Keratinocyte (primary cell): Measurements from ENCODE around the gene USP34. TPM values are rescaled to one million over a fixed set of nuclear protein-coding genes. Genes with fewer than 3 reads are reported as not detected.

Source experiments
- DNase-seq: peaks from one replicate; pipeline ENCODE4 v3.0.0-alpha.2; 2011; ENCODE audit warnings: low read depth, missing footprints, low spot score
- FAIRE-seq: peaks from 2 replicates; lab custom pipeline; 2011; peaks lifted over from hg19 to GRCh38; lab: Jason Lieb, UNC
- H2AFZ ChIP-seq: 2 replicates; pipeline ENCODE4 v1.6.0; 2012; ENCODE audit warnings: low read length, control low read depth, inconsistent platforms; ENCODE audit not compliant: control insufficient read depth
- H3K27ac ChIP-seq: 2 replicates; pipeline ENCODE4 v1.5.1; 2011; ENCODE audit warnings: low read length; ENCODE audit not compliant: control insufficient read depth, insufficient read depth
- H3K27me3 ChIP-seq: 3 replicates; pipeline ENCODE4 v1.6.0; 2011; ENCODE audit warnings: low read length; ENCODE audit not compliant: control insufficient read depth, insufficient read depth; ENCODE audit errors: extremely low read depth
- H3K36me3 ChIP-seq, 2 experiments: 2 replicates in 1 of 2; 3 replicates in 1 of 2; pipeline ENCODE4 v1.5.1; 2011; ENCODE audit warnings: low read length in 2 of 2, mild to moderate bottlenecking in 1 of 2; ENCODE audit not compliant: control insufficient read depth in 2 of 2, insufficient read depth in 2 of 2; ENCODE audit errors: extremely low read depth in 1 of 2
- H3K4me1 ChIP-seq: 3 replicates; pipeline ENCODE4 v1.5.1; 2011; ENCODE audit warnings: low read length; ENCODE audit not compliant: control insufficient read depth, insufficient read depth; ENCODE audit errors: extremely low read depth
- H3K4me2 ChIP-seq: 3 replicates; pipeline ENCODE4 v1.6.0; 2011; ENCODE audit warnings: low read depth, low read length; ENCODE audit not compliant: control insufficient read depth, insufficient read depth; ENCODE audit errors: extremely low read depth
- H3K4me3 ChIP-seq, 3 experiments: fragments of 200-600 bp in 1 of 3; sonication (generic) in 1 of 3; 2 replicates in 2 of 3; 3 replicates in 1 of 3; pipeline ENCODE4 v1.5.1; 2011 to 2016; ENCODE audit warnings: low read length in 3 of 3, mild to moderate bottlenecking in 3 of 3, control low read depth in 2 of 3, inconsistent platforms in 1 of 3, low read depth in 1 of 3, mixed read lengths in 1 of 3, mixed run types in 1 of 3, moderate library complexity in 1 of 3; ENCODE audit not compliant: control insufficient read depth in 2 of 3, insufficient read depth in 2 of 3; ENCODE audit errors: extremely low read depth in 1 of 3
- H3K79me2 ChIP-seq: 2 replicates; pipeline ENCODE4 v1.6.0; 2012; ENCODE audit warnings: low read length; ENCODE audit not compliant: control insufficient read depth, insufficient read depth
- H3K9ac ChIP-seq: 3 replicates; pipeline ENCODE4 v1.6.0; 2011; ENCODE audit warnings: low read length; ENCODE audit not compliant: control insufficient read depth, insufficient read depth; ENCODE audit errors: extremely low read depth
- H3K9me1 ChIP-seq: 3 replicates; pipeline ENCODE4 v1.6.0; 2011; ENCODE audit warnings: low read length; ENCODE audit not compliant: control insufficient read depth, insufficient read depth; ENCODE audit errors: extremely low read depth
- H3K9me3 ChIP-seq: 2 replicates; pipeline ENCODE4 v1.5.1; 2012; ENCODE audit warnings: low read depth, low read length; ENCODE audit not compliant: control insufficient read depth
- H4K20me1 ChIP-seq: 3 replicates; pipeline ENCODE4 v1.6.0; 2011; ENCODE audit warnings: low read length; ENCODE audit not compliant: control insufficient read depth, insufficient read depth; ENCODE audit errors: extremely low read depth
- EZH2 ChIP-seq: IDR thresholded peaks from one replicate; pipeline ENCODE4 v1.6.1; 2012; ENCODE audit warnings: inconsistent platforms, mild to moderate bottlenecking, low read length, moderate library complexity
- dilution Hi-C: fragments of 300-500 bp; cut with MboI; formaldehyde crosslinking; loops from one replicate; pipeline ENCODE4 v1.7.0; 2020; ENCODE audit warnings: low sequenced_read_pairs; ENCODE audit not compliant: extremely low pct_ligation_motif_present
- polyA plus RNA-seq, 5 experiments: library from polyadenylated mRNA; depleted of rRNA in 3 of 5; stranded (reverse) in 3 of 5; stranded (forward) in 1 of 5; unstranded in 1 of 5; fragments of >200 nt; gene quantifications; 1 replicate in 1 of 5; 2 replicates in 3 of 5; 3 replicates in 1 of 5; pipeline versions ENCODE4 v1.2.1 to v1.2.3, GENCODE V29; 2011 to 2012; ENCODE audit warnings: missing spikeins in 2 of 5, low read depth in 1 of 5, low replicate concordance in 1 of 5
- TF ChIP-seq, protein P1 (sequence below), 3 experiments: IDR thresholded peaks in 1 of 3; conservative IDR thresholded peaks in 1 of 3; optimal IDR thresholded peaks in 1 of 3; 2 replicates in 2 of 3; 3 replicates in 1 of 3; pipeline versions ENCODE3 to v1.5.1; 2011; ENCODE audit warnings: low read length in 3 of 3, mild to moderate bottlenecking in 3 of 3, moderate library complexity in 2 of 3, control low read depth in 1 of 3, inconsistent platforms in 1 of 3; ENCODE audit not compliant: insufficient read depth in 2 of 3; ENCODE audit errors: extremely low read depth in 1 of 3

USP34 gene
- polyA plus RNA-seq, 1 donor (not counting 4 experiments of a cell fraction or from before 2014, with no cell fraction given): 54.7 TPM

DNA sequence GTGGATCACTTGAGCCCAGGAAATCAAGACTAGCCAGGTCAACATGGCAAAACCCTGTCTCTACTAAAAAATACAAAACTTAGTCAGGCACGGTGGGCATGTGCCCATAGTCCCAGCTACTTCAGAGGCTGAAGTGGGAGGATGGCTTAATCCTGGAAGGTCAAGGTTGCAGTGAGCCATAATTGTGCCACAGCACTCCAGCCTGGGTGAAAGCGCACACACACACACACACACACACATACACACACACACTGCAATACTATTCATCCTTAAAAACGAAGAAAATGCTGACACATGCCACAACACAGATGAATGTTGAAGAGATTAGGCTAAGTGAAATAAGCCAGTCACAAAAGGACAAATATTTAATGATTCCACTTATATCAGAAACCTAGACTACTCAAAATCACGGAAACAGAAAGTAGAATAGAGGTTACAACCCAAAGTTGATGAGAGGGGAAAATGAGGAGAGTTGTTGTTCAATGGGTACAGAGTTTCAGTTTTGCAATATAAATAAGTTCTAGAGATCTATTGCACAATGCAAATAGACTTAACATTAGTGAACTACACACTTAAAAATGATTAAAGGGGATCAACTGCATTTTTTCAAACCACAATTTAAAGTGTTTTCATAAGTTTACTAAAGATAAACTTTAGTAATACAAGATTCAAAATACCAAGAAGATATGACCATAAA is 114.5 kb downstream of the USP34 start:
- H3K79me2 ChIP-seq: peaks cover 31% of the 10 kb centered on the region

GRCh38 chr2:61354543-61355197 is 116.2 kb downstream of the USP34 start:
- Histone ChIP-seq H2AFZ (no peak overlapping the region), H3K36me3 (peaks cover 2 to 16% of the 10 kb centered on the region in 2 experiments), H4K20me1 (no peaks in the 10 kb centered on the region), H3K9me1 (no peaks in the 10 kb centered on the region), H3K27ac (no peak overlapping the region), H3K4me2 (no peak overlapping the region), H3K9ac (no peak overlapping the region), H3K27me3 (no peaks in the 10 kb centered on the region), H3K9me3 (no peaks in the 10 kb centered on the region), H3K4me3 (no peak overlapping the region), H3K4me1 (peaks cover 4% of the 10 kb centered on the region), H3K79me2 (peaks cover 21% of the 10 kb centered on the region)
- FAIRE-seq: no peak
- TF ChIP-seq, protein P1, sequence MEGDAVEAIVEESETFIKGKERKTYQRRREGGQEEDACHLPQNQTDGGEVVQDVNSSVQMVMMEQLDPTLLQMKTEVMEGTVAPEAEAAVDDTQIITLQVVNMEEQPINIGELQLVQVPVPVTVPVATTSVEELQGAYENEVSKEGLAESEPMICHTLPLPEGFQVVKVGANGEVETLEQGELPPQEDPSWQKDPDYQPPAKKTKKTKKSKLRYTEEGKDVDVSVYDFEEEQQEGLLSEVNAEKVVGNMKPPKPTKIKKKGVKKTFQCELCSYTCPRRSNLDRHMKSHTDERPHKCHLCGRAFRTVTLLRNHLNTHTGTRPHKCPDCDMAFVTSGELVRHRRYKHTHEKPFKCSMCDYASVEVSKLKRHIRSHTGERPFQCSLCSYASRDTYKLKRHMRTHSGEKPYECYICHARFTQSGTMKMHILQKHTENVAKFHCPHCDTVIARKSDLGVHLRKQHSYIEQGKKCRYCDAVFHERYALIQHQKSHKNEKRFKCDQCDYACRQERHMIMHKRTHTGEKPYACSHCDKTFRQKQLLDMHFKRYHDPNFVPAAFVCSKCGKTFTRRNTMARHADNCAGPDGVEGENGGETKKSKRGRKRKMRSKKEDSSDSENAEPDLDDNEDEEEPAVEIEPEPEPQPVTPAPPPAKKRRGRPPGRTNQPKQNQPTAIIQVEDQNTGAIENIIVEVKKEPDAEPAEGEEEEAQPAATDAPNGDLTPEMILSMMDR (optimal IDR thresholded peaks at IDR 0.05 in 1 of 3, IDR thresholded peaks at IDR 0.05 in 1 of 3, conservative IDR thresholded peaks at IDR 0.05 in 1 of 3; ENCODE audit: extremely low read depth in 1 of 3, insufficient read depth in 2 of 3, low read length in 3 of 3): no peak
- no peak for TF ChIP-seq EZH2
- dilution Hi-C loops: no loop called here
- DNase-seq: no peak

More for the DNA sequence above, 114.5 kb downstream of the USP34 start:
- no peak for DNase-seq
- TF ChIP-seq, protein P1 (optimal IDR thresholded peaks at IDR 0.05 in 1 of 3, IDR thresholded peaks at IDR 0.05 in 1 of 3, conservative IDR thresholded peaks at IDR 0.05 in 1 of 3; ENCODE audit: extremely low read depth in 1 of 3, insufficient read depth in 2 of 3, low read length in 3 of 3): no peak
- TF ChIP-seq EZH2: no peak
- Histone ChIP-seq H3K9me1 (no peaks in the 10 kb centered on the region), H3K4me3 (no peak overlapping the region), H3K4me2 (no peak overlapping the region), H3K27me3 (no peaks in the 10 kb centered on the region), H3K36me3 (peaks cover 0 to 16% of the 10 kb centered on the region in 2 experiments), H3K9me3 (no peaks in the 10 kb centered on the region), H4K20me1 (no peaks in the 10 kb centered on the region), H3K4me1 (peaks cover 4% of the 10 kb centered on the region), H3K9ac (no peak overlapping the region), H2AFZ (no peak overlapping the region), H3K27ac (no peak overlapping the region)
- no peak for FAIRE-seq
- dilution Hi-C loops: no loop called here
